Hepatocyte (in vitro differentiated cells): ENCODE data around the gene HCRTR2.

ENCODE experiments used
- CTCF ChIP-seq: fragments of 200-600 bp; sonication (generic); IDR thresholded peaks from 2 replicates; pipeline ENCODE4 v1.5.1; 2016; ENCODE audit warnings: antibody characterized with exemption, mild to moderate bottlenecking; ENCODE audit not compliant: poor library complexity
- EZH2 ChIP-seq: fragments of 200-600 bp; sonication (generic); IDR thresholded peaks from 2 replicates; pipeline ENCODE4 v1.6.1; 2016; ENCODE audit warnings: antibody characterized with exemption, mild to moderate bottlenecking, borderline replicate concordance

- TF ChIP-seq CTCF (no peak), EZH2 (no peak)
Measured at GRCh38 chr6:55327169-55327568, 152.9 kb downstream of the HCRTR2 start, which contains the start of gene GFRAL.
